ENCODE results near the gene GAS7. TPM values are rescaled to one million over a fixed set of nuclear protein-coding genes. Genes with fewer than 3 reads are reported as not detected.

The GAS7 gene
- total RNA-seq, 1 donor = 8.6 TPM

GRCh38 chr17:10042589-10043244 lies 155.7 kb downstream of the GAS7 start:
- TF ChIP-seq CTCF (IDR thresholded peaks at IDR 0.05; ENCODE audit: insufficient read depth, low read depth, low read length) = no peak
- no peak overlapping the region for H3K4me3 ChIP-seq (ENCODE audit: low read depth, low read length)
- DNase-seq (ENCODE audit: low read depth) = no peak

- H3K4me3 ChIP-seq (ENCODE audit: low read depth, low read length) = no peak overlapping the region
- TF ChIP-seq CTCF (IDR thresholded peaks at IDR 0.05; ENCODE audit: insufficient read depth, low read depth, low read length) = no peak
- DNase-seq (ENCODE audit: low read depth) = no peak
Measured at GRCh38 chr17:10041916-10042588, 156.4 kb downstream of the GAS7 start.

- H3K4me3 ChIP-seq (ENCODE audit: low read depth, low read length) = no peak overlapping the region
- TF ChIP-seq CTCF (IDR thresholded peaks at IDR 0.05; ENCODE audit: insufficient read depth, low read depth, low read length) = no peak
- DNase-seq (ENCODE audit: low read depth) = no peak
Measured at GRCh38 chr17:10041287-10041612, 157.2 kb downstream of the GAS7 start.

GRCh38 chr17:10036511-10037061 lies 161.8 kb downstream of the GAS7 start:
- no peak for DNase-seq (ENCODE audit: low read depth)
- H3K4me3 ChIP-seq (ENCODE audit: low read depth, low read length) = no peak overlapping the region
- no peak for TF ChIP-seq CTCF (IDR thresholded peaks at IDR 0.05; ENCODE audit: insufficient read depth, low read depth, low read length)

- no peak for TF ChIP-seq CTCF (IDR thresholded peaks at IDR 0.05; ENCODE audit: insufficient read depth, low read depth, low read length)
- H3K4me3 ChIP-seq (ENCODE audit: low read depth, low read length) = no peak overlapping the region
- DNase-seq (ENCODE audit: low read depth) = no peak
Measured at GRCh38 chr17:10035885-10036284, 162.5 kb downstream of the GAS7 start.

- no peak for DNase-seq (ENCODE audit: low read depth)
- no peak for TF ChIP-seq CTCF (IDR thresholded peaks at IDR 0.05; ENCODE audit: insufficient read depth, low read depth, low read length)
- no peak overlapping the region for H3K4me3 ChIP-seq (ENCODE audit: low read depth, low read length)
Measured at GRCh38 chr17:10034719-10035475, 163.5 kb downstream of the GAS7 start.
